A673 (cell line): Measurements from ENCODE around the gene CCDC89.

Experiments
- CTCF ChIP-seq: fragments of 300-800, 200-600 bp; sonication (generic); conservative IDR thresholded peaks from 2 replicates; pipeline ENCODE4 v1.5.1; 2017; ENCODE audit warnings: low read depth, mild to moderate bottlenecking, antibody characterized with exemption, low read length, moderate library complexity, mixed read lengths
- EZH2 ChIP-seq: fragments of 200-600 bp; sonication (generic); IDR thresholded peaks from 2 replicates; pipeline ENCODE4 v1.6.1; 2017; ENCODE audit warnings: borderline replicate concordance, low read depth, mild to moderate bottlenecking, mixed read lengths, antibody characterized with exemption, low read length; ENCODE audit not compliant: poor library complexity, severe bottlenecking

GRCh38 chr11:85647604-85648299, 38.2 kb downstream of the CCDC89 start, which contains the start of gene TMEM126A:
- no peak for TF ChIP-seq CTCF
- no peak for TF ChIP-seq EZH2
